Brain pericyte (primary cell): ENCODE results near the gene CHD9NB.
A peak's percentile ranks its signal among the peaks of the same experiment; 100 is the strongest.

Experiments used
- DNase-seq: peaks from one replicate; pipeline ENCODE4 v3.0.0-alpha.2; 2012; ENCODE audit warnings: low read depth, low spot score

CHD9NB gene

GRCh38 chr16:53052519-53053501 is at the start of gene CHD9NB:
TSS of gene CHD9NB (minus strand) at chr16:53052897. CDS start at chr16:53044158, 8,739 bp downstream.
- DNase-seq = no peak

- DNase-seq = no peak
Measured at GRCh38 chr16:53100889-53101288, 48.2 kb upstream of the CHD9NB start.

GRCh38 chr16:53100131-53100748 is 47.5 kb upstream of the CHD9NB start:
- no peak for DNase-seq

GRCh38 chr16:53099318-53100130 is 46.8 kb upstream of the CHD9NB start:
- peak; percentile 58 for DNase-seq

GRCh38 chr16:53098526-53099317 is 46.0 kb upstream of the CHD9NB start:
- peak; percentile 79 for DNase-seq

GRCh38 chr16:53097190-53097589 is 44.5 kb upstream of the CHD9NB start:
- no peak for DNase-seq

GRCh38 chr16:53094013-53094630 is 41.4 kb upstream of the CHD9NB start:
- no peak for DNase-seq

GRCh38 chr16:53093162-53093744 is 40.6 kb upstream of the CHD9NB start:
- no peak for DNase-seq

GRCh38 chr16:53092284-53092683 is 39.6 kb upstream of the CHD9NB start:
- no peak for DNase-seq

- DNase-seq = peak; percentile 39
Measured at GRCh38 chr16:53091466-53092211, 38.9 kb upstream of the CHD9NB start.

- DNase-seq = peak; percentile 96
Measured at GRCh38 chr16:53090591-53091411, 38.1 kb upstream of the CHD9NB start.

GRCh38 chr16:53090286-53090590 is 37.5 kb upstream of the CHD9NB start:
- no peak for DNase-seq

GRCh38 chr16:53089434-53090285 is 37.0 kb upstream of the CHD9NB start:
- DNase-seq = no peak

- DNase-seq = no peak
Measured at GRCh38 chr16:53087101-53087500, 34.4 kb upstream of the CHD9NB start.

GRCh38 chr16:53085931-53086421 is 33.3 kb upstream of the CHD9NB start:
- DNase-seq = peak; percentile 50

- no peak for DNase-seq
Measured at GRCh38 chr16:53085369-53085843, 32.7 kb upstream of the CHD9NB start.

- no peak for DNase-seq
Measured at GRCh38 chr16:53084746-53085334, 32.1 kb upstream of the CHD9NB start.
